COLO668 (cell line): ENCODE results near the gene NFASC.
A peak's percentile ranks its signal among the peaks of the same experiment; 100 is the strongest.

Experiments used
- DNase-seq: peaks from one replicate; lab custom pipeline; 2025; ENCODE audit not compliant: unreplicated experiment; lab: John Stamatoyannopoulos, UW

The NFASC gene

DNA sequence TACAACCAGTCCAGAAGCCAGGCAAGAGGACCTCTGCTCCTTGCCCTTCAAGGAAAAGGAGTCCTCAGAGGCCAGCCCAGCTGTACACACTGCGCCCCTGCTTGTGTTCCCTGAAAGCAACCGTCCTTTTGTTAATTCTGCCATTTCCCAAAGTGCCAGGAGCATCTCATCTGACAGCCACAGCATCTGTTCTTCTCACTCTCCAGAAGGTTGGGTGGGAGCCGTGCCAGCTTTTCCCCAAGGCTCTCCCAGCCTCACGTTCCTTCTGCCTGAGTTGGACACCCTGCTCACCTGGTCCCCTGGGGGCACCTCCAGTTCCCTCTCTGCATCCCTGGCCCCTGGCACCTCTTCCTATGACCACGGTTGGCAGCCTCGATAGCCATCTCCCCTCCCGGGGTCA is 161.8 kb downstream of the NFASC start:
- DNase-seq, result no peak

DNA sequence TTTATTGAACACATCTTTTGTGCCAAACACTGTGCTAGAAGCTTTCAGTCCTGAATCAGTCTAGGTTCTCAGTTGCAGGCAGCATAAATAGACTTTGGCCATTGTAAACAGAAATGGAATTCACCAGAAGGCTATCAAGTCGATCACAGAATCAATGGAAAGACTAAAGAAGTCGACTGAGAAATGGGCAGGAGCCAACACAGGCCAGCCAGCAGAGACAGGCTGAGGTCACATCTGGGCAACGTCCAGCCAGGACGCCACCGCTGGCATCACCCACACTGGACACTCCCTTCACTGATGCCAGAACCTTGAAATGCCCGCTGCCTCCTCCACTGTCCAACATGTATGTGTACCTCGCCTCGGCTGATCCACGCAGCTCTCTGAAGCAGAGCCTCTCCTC is 166.9 kb downstream of the NFASC start:
- no peak for DNase-seq

DNA sequence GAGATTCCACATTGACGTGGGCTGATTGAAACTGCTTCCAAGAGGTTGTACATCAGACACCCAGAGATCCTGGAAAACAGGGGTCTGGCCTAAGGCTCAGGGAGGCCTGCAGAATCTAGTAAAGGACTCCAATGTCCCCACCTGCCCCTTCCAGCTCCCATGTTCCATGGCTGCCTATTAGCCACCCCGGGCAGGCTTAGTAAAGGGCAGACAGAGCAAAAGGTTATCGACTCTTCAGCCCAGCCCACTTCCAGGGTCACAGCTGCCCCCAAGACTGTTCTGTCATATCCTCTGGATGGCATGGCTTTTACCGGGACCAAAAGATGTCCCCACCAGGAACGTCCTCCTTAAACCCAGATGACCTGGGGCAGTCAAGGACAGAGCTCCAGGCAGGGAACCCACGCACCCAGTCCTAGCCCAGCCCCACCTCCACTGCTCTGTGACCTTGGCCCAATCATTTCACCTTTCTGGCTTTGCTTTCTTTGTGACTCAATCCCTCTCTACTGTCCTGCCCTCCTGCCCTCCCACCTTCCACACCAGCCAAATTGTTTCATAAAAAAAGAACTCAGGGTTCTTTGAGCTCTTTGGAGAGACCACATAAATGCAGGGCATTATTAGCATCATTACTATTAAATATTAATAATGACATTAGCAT is 167.6 kb downstream of the NFASC start:
- no peak for DNase-seq

DNA sequence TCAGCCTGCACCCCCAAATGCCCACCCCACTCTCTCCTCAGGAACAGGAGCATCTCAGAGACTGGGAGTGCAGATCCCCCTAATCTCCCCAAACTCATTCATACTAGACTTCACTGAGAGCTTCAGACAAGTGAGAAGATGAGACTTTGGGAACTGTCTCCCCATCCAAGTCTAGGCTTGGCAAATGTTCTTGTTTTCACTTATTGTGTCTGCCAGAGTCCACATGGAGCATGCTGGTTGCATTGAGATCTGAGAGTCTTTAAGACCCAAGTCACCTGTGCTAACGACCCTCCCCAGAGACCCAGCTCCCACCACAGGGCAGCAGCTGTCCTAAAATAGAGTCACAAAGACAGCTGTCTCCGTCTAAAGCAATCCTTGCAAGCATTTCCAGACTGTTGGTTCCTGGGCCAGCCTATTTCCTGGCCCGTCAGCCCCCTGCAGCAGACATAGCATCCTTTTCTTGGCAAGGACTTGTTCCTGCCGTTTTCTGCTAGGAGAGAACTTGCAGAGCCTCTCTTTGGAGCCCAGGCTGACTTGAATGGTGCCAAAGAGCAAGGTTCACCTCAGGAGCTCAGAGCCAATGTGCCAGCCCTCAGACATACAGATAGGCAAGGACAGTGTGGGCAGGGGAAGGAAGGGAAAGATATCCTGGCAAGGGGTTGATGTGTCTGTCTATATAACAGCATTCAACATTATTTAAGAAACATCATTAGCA is 170.5 kb downstream of the NFASC start:
- DNase-seq, result no peak

DNA sequence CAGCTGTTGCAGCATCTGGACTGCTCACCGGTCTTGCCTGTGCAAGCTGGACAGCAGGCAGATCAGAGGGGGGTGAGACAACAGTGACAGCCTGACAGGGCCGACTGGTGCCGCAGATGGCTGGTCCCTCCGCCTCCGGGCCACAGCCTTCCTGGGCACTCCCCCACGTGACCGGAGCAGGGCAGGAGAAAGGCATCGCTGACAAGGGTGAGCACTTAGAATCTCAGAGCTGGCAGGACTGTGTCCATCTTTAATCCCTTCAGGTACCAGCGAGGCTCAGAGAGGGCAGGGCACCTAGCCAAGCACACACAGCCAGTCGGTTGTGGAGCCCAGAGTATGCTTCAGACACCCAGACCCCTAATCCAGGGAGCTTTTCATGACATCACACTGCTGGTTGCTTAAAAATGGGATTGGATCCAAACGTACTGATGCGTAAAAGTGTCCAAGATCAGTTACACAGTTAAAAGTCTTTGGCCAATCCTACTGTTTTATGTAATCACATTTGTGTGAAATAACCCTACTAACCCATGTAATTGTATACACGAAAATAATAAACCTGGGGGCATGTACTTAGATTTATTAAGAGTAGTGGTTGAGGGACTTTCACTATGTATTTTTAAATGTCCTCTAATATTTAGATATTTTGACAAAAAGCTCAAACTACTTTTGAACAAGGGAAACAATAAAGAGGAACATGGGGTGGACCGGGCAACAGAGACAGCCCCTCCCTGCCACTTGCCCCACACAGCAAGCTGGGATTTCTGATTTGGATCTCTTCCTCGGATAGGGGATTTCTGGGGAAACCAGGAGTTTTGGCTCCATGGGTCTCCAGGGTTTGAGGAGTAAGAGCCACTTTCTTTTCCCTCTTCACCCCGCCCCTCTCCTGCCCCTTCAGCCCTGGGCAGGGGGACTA is 171.6 kb downstream of the NFASC start:
- DNase-seq, result no peak

DNA sequence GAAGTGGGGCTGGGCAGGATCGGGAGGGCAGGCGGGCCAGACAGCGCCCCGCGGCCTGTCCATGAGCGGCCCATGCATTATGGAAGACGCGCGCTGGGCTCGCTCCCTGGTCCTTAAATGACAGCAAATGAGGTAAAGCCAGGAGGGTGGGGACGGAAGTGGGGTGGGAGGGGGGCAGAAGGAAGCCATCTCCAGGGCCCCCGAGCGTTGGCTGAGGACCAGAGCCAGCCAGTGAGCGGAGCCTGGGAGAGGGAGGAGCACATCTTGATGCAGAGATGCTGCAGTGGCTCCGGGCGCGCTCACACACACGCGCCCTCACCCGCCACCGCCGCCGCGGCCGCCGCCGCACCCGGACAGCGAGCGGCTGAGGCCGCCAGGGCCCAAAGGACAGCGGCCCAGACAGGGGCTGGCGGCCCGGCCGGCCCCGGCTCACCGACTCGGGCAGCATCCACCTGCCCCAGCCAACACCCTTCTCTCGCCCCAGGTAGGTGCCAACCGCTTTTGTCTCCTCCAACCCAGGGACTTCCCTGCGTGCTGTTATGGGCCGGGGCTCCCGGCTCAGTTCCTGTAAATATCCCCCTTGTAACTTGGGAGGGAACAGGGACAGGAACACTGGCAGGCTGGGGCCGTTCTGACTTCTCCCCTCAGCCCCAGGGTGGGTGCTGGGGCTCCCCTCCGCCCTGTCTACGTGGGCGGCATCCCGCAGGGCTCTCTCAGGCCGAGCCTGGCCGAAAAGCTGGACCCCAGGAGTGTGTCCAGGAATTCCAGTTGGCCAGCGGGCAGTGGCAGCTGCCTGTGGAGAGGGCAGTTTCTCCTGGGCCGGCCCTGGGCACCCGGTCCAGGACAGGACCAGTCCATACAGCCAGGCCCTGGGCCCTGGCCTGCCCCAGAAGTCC is 172.5 kb downstream of the NFASC start, which contains the start of gene CNTN2:
Gene CNTN2, plus strand, starts transcription at position 302 of the 896 bp plus-strand sequence. CDS start 9,974 bp downstream, outside the sequence.
- DNase-seq, result peak; percentile 33

DNA sequence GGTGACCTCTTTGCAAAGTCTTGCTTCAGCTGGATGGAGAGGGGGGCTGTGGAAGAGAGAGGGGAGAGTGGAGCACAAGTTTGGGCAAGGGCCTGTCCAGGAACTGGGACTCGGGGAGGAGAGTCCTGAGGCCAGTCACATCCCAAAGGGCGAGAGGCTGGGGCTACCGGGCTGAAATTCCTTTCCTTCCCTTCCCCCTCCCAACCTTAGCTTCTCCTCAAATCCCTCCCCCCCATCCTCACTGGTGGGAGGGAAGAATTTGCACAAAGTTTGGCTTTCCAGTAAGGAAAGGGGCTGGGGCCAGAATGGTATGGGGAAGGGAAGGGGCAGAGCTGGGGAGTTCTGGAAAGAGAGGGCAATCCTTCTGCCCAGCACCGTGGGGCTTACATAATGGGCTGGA is 173.2 kb downstream of the NFASC start:
- no peak for DNase-seq

DNA sequence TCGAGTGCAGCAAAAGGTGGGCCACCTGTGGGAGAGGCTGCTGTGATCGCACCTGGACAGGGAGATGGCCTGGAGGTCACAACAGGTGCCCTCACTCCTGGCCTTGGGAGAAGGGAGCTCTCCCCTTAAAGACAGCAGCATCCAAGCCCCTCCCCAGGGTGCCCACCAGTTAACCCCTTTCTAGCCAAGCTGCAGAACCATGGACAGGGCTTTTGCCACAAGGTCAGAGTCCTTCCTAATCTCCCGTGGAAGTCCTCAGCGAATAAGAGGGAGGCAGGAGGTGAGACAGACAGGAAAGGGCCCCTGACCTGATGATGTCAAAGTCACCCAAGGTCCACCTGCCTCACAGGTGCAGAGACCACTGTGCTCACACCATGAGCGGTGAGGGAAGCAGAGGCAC is 174.1 kb downstream of the NFASC start:
- no peak for DNase-seq

DNA sequence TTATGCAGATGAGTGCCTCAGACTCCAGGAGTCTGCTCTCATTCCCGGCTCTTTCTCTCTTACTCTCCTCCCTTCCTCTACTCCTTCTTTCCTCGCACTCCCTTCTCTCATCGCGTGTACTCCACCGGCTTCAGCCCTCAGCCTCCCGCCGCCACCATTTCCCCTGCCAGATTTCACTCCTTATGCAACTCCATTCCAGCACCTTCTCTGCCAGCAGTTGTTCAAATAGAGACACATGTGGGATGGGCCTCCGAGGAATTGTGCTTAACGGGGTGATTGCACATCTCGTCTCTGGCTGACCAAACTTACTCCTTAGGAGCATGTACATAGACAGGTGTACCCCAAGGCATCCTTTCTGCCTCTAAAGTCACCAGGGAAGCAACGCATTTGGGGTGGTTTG is 174.5 kb downstream of the NFASC start:
- no peak for DNase-seq

DNA sequence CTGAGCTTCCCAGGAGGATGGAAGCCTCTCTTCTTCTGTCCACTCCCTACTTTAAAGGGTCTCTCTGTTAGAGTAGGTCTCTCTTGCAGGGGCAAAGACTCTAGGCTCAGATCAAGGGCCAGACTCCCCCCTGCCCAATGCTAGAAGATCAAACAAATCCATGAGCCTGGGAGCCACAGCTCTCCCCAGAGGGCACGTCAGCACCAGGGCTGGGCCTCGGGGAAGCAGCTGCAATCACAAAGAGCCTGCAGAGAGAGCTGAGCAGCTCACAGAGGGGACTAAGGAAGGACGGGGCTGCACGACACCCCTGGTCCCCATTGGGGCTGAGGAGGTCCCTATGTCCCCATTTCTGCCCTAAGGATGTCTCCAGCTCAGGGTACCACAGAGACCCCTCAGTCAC is 176.2 kb downstream of the NFASC start:
- DNase-seq, result no peak

DNA sequence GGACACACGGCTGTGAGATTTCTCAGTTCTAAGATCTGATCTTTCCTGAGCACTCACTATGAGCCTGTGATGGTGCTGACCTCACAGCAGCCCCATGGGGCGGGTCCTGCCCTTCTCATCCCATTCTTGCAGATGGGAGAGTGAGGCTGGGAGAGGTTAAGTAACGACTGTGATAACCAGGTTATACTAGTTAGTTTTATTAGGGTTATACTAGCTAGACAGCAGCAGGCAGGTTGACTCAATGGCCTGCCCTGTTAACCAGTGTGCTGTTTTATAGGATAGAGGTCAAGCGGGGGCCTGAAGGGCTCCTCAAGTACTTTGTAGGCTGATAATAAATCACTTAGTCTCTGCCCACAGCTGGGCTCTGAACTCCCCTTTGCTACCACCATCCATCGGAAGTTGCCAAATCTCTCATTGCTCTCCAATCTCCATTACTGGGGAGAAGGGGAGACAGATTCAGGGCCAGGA is 177.1 kb downstream of the NFASC start:
- no peak for DNase-seq

DNA sequence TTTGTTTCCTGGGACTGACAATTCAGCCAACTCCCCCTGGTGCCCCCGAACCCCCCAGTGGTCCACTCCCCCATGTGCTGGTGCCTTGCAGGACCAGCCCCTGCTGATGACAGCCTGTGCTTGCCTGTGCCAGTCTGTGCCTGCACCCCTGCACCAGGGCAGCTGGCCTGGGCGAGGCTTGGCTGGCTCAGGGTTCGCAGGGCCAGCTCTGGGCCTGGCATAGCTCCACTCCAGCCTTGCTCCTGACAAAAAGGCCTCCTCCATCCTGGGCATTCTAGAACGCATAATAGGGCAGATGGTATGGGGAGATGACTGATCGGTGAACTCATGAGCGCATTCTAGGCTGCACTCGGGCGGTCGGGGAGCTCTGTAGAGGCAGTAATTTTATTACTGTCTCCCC is 177.7 kb downstream of the NFASC start:
- no peak for DNase-seq

DNA sequence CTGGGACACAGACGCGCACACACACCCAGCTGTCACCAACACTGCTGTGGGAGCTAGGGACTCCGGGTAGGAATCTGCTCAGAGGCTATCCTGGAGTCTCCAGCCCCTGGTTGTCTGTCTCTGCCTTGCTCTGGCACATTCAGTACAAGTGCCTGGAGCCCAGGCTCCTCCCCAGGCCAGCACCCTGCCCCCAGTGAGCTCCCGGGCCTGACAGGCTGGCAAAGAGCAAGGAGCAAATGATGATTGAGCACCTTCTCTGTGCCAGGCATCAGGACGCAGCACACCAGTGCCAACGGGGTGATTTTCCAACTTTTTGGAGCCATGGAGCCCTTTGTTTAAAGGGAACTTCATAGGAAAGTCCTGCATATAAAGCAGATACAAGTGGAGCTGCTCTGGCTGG is 178.8 kb downstream of the NFASC start:
- no peak for DNase-seq

DNA sequence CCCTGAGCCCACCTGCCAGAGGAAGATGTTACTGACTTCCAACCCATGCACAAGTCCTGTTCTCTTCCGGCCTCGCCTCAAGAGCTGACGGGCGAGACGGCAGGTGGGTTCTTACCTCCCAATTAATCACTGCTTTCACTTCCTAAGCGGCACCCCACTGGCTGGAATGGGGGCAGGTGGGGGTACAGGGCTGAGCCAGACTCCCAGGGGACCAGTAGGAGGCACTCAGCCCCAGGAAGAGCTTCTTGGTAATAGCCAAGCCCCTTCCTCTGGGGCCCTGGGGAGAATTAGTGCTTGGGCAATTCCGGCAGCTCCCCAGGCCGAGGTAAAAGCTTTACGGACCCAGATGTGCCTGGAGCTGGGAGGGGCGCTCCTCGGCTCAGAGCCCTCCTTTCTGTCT is 182.0 kb downstream of the NFASC start:
- no peak for DNase-seq

DNA sequence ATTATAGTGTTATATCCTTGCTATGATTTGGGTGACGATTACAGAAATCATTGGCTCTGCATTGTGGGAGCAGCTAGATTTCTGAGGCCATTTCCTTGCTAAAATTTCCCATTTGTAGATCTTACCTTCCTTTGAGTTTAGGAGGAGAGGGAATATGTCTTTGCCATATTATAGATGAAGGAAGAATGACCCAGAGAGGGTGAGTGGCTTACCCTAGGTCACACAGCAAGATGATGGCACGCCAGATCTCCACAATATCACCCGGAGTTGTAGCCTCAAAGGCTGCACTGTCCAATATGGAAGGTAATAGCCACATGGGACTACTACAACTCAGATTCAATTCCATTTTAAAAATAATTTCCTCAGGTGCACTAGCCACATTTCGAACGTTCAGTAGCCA is 182.6 kb downstream of the NFASC start:
- DNase-seq, result no peak

DNA sequence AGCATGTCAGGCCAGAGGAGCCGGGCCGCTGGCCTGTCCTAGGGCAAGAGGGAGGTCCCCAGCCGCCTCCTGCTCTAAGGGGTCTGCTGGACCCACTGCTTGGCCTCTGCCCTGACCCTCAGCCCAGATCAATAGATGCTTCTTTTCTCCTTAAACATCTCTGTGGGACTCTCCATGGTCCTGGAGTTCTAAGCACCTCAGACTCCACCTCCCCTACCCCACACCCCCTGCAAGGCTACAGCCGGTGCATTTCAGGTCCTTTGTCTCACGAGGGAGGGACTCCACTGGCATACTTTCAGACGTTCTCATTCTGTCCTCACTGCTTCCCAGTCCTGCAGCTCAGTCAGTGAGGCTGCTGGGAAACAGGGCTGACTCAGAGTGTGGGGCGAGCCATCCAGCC is 183.4 kb downstream of the NFASC start:
- no peak for DNase-seq

DNA sequence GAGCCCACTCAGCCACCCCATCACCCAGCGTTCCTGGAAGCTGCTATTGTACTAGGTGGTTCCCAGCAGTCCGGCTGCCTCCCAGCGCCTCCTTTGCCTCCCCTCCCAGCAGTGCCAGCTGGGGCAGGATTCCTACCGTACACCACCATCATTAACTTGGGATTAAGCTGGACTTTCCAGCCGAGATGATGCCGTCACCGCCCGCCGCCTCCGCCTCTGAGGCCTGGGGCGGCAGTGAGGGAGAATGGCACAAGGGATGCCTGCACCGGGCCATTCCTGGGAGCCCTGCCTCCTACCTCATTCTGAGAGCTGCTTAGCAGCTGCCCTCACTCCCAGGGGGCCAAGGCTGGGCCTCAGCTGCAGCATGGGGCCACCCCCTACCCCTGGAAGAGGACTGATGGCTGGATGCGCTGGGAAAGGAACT is 185.5 kb downstream of the NFASC start:
- no peak for DNase-seq

DNA sequence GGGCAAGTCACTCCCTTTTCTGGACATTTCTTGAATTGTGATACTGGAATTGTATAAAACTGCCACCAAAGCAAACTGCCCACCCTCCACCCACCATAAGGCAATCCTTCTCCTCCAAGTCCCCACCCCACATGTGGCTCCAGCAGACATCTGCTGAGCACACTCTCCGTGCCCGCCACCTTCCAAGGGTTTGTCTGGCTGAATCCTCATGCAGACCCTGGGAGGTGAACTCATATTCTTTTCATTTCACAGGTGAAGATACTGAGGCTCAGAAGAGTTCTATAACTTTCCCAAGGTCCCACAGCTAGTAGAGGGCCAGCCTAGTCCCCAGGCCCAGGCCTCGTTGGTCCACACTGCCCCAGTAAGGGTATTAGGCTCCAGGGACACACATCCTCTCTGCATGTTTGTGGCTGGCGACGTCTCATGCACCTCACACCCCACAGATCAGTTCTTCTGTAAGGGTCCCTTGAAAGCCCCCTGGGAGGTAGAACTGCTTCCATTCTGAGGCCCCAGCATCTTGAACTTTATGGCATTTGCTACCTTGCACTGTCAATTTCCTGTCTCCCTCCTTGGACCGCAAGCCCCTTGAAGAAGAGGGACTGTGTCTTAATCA is 186.4 kb downstream of the NFASC start:
- no peak for DNase-seq

DNA sequence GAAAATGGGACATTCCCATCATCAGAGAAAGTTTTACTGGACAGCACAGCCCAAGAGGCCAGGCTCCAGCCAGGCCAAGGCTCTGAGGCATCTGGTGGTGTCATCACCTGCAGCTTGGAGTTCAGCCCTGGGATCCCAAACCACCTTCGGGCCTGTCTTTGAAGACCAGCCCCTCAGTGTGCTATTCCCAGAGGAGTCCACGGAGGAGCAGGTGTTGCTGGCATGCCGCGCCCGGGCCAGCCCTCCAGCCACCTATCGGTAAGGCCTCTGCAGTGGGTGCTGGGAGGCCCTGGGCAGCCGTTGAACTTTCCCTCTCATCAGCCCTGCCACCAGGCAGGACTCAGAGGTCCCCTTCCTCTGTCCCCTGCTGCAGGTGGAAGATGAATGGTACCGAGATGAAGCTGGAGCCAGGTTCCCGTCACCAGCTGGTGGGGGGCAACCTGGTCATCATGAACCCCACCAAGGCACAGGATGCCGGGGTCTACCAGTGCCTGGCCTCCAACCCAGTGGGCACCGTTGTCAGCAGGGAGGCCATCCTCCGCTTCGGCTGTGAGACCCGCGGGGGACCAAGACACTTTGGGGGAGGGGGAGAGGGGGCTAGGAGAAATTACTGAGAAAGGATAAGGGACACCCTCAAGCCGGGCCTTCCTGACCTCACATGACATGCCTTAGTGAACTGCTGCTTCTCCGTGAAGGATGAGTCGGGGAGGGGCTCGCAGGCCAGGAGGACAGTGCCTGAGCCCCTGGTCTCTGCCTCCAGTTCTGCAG is 187.3 kb downstream of the NFASC start:
- no peak for DNase-seq
